Activated CD4-positive, CD25-positive, alpha-beta regulatory T cell treated with anti-CD3 and anti-CD28 coated beads, Interleukin-2, amount 50 U/mL, for 72 hours (primary cell): ENCODE data around the gene TJP1.
"Not testable (repeated sequence)": the region's sequence is repeated elsewhere in the genome, so short reads cannot be mapped to it uniquely, and the experiment has no call there.

ENCODE experiments used
- DNase-seq: peaks from one replicate; pipeline ENCODE4 v3.0.0; 2021

TJP1 gene

GRCh38 chr15:29799859-29800258 lies 22.4 kb downstream of the TJP1 start:
- DNase-seq = no peak

GRCh38 chr15:29795610-29796009 lies 26.7 kb downstream of the TJP1 start:
- no peak for DNase-seq

- DNase-seq = no peak
Measured at GRCh38 chr15:29792426-29793159, 29.7 kb downstream of the TJP1 start.

- no peak for DNase-seq
Measured at GRCh38 chr15:29790607-29791006, 31.7 kb downstream of the TJP1 start.

- no peak for DNase-seq
Measured at GRCh38 chr15:29789871-29790270, 32.4 kb downstream of the TJP1 start.

- DNase-seq = no peak
Measured at GRCh38 chr15:29788433-29789034, 33.7 kb downstream of the TJP1 start.

- DNase-seq = no peak
Measured at GRCh38 chr15:29787767-29788166, 34.5 kb downstream of the TJP1 start.

- no peak for DNase-seq
Measured at GRCh38 chr15:29785642-29786041, 36.6 kb downstream of the TJP1 start.

- DNase-seq = no peak
Measured at GRCh38 chr15:29785136-29785535, 37.1 kb downstream of the TJP1 start.

GRCh38 chr15:29784413-29784812 lies 37.9 kb downstream of the TJP1 start:
- no peak for DNase-seq

GRCh38 chr15:29782816-29783215 lies 39.5 kb downstream of the TJP1 start:
- not testable (repeated sequence) for DNase-seq

- no peak for DNase-seq
Measured at GRCh38 chr15:29778382-29778781, 43.9 kb downstream of the TJP1 start.

- no peak for DNase-seq
Measured at GRCh38 chr15:29776859-29777258, 45.4 kb downstream of the TJP1 start.

GRCh38 chr15:29774900-29775299 lies 47.4 kb downstream of the TJP1 start:
- no peak for DNase-seq

GRCh38 chr15:29773816-29774215 lies 48.5 kb downstream of the TJP1 start:
- no peak for DNase-seq

GRCh38 chr15:29773000-29773399 lies 49.3 kb downstream of the TJP1 start:
- no peak for DNase-seq

- no peak for DNase-seq
Measured at GRCh38 chr15:29770796-29771195, 51.5 kb downstream of the TJP1 start.

GRCh38 chr15:29765898-29766527 lies 56.3 kb downstream of the TJP1 start:
- DNase-seq = no peak

GRCh38 chr15:29765234-29765841 lies 56.9 kb downstream of the TJP1 start:
- DNase-seq = no peak

GRCh38 chr15:29759596-29759995 lies 62.7 kb downstream of the TJP1 start:
- DNase-seq = no peak

- DNase-seq = no peak
Measured at GRCh38 chr15:29756358-29757267, 65.7 kb downstream of the TJP1 start.

- not testable (repeated sequence) for DNase-seq
Measured at GRCh38 chr15:29754009-29754408, 68.3 kb downstream of the TJP1 start.

GRCh38 chr15:29753506-29753905 lies 68.8 kb downstream of the TJP1 start:
- no peak for DNase-seq
